ENCODE results near the gene UBAC1.

DNA sequence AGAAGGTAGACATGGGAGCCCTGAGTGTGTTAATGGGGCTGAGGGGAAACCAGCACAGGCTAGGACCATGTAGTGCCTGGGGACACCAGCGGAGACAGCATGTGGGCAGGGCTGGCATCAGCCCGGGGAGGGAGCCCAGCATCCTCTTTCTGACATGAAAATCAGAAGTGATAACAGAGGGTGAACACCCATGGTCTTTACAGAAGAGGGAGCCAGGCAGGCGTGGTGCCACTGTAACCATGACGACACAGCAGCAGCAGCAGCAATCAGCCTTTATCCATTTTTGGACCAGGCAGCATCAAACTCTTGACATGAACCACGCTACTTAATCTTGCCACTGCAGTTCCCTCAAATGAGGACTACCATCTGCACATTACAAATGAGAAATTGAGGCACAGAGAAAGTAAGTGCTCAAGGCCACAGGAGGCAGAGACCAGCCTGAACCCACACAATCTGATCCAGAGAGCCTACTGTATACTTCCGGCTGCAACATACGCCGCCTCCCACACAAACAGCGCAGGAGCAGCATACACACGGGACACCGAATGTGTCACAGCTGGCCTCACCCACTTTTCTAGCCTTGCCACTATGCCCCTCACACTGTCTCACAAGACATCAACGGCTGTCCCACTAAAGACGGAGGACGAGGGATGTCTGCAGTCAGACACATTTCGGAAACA lies 77.6 kb downstream of the UBAC1 start:
- TF ChIP-seq, protein P1, sequence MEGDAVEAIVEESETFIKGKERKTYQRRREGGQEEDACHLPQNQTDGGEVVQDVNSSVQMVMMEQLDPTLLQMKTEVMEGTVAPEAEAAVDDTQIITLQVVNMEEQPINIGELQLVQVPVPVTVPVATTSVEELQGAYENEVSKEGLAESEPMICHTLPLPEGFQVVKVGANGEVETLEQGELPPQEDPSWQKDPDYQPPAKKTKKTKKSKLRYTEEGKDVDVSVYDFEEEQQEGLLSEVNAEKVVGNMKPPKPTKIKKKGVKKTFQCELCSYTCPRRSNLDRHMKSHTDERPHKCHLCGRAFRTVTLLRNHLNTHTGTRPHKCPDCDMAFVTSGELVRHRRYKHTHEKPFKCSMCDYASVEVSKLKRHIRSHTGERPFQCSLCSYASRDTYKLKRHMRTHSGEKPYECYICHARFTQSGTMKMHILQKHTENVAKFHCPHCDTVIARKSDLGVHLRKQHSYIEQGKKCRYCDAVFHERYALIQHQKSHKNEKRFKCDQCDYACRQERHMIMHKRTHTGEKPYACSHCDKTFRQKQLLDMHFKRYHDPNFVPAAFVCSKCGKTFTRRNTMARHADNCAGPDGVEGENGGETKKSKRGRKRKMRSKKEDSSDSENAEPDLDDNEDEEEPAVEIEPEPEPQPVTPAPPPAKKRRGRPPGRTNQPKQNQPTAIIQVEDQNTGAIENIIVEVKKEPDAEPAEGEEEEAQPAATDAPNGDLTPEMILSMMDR (IDR thresholded peaks at IDR 0.05): no peak
- TF ChIP-seq POLR2A (IDR thresholded peaks at IDR 0.05): no peak
